ENCODE measurements around the gene ALPI.
"Not testable (repeated sequence)": the region's sequence is repeated elsewhere in the genome, so short reads cannot be mapped to it uniquely, and the experiment has no call there.

ALPI gene

GRCh38 chr2:232420463-232421188, 35.3 kb upstream of the ALPI start:
- no peak for TF ChIP-seq MAX (IDR thresholded peaks at IDR 0.05; ENCODE audit: low read depth, low read length)
- no peak for TF ChIP-seq POLR2A (IDR thresholded peaks at IDR 0.05; ENCODE audit: extremely low read depth, insufficient read length)
- no peak for TF ChIP-seq CTCF (IDR thresholded peaks at IDR 0.05; ENCODE audit: low read depth, low read length)
- no peak for TF ChIP-seq MYC (IDR thresholded peaks at IDR 0.05; ENCODE audit: low read depth, low read length)
- DNase-seq (ENCODE audit: low read depth): no peak
- no peak overlapping the region for H3K4me3 ChIP-seq (ENCODE audit: low read depth, low read length)

GRCh38 chr2:232421189-232421785, 34.7 kb upstream of the ALPI start:
- DNase-seq (ENCODE audit: low read depth): no peak
- TF ChIP-seq POLR2A (IDR thresholded peaks at IDR 0.05; ENCODE audit: extremely low read depth, insufficient read length) (no peak), MAX (IDR thresholded peaks at IDR 0.05; ENCODE audit: low read depth, low read length) (no peak), CTCF (IDR thresholded peaks at IDR 0.05; ENCODE audit: low read depth, low read length) (no peak), MYC (IDR thresholded peaks at IDR 0.05; ENCODE audit: low read depth, low read length) (no peak)
- H3K4me3 ChIP-seq (ENCODE audit: low read depth, low read length): no peak overlapping the region

GRCh38 chr2:232422051-232422450, 33.9 kb upstream of the ALPI start:
- no peak for DNase-seq (ENCODE audit: low read depth)
- no peak overlapping the region for H3K4me3 ChIP-seq (ENCODE audit: low read depth, low read length)
- TF ChIP-seq CTCF (IDR thresholded peaks at IDR 0.05; ENCODE audit: low read depth, low read length) (no peak), MAX (IDR thresholded peaks at IDR 0.05; ENCODE audit: low read depth, low read length) (no peak), POLR2A (IDR thresholded peaks at IDR 0.05; ENCODE audit: extremely low read depth, insufficient read length) (no peak), MYC (IDR thresholded peaks at IDR 0.05; ENCODE audit: low read depth, low read length) (no peak)

- DNase-seq (ENCODE audit: low read depth); H3K4me3 ChIP-seq (ENCODE audit: low read depth, low read length): not testable (repeated sequence)
These were observed 33.0 kb upstream of the ALPI start for GRCh38 chr2:232422996-232423395.

GRCh38 chr2:232423407-232423806, 32.5 kb upstream of the ALPI start:
- not testable (repeated sequence) for DNase-seq (ENCODE audit: low read depth); H3K4me3 ChIP-seq (ENCODE audit: low read depth, low read length)

GRCh38 chr2:232431705-232432590, 24.0 kb upstream of the ALPI start:
- TF ChIP-seq POLR2A (IDR thresholded peaks at IDR 0.05; ENCODE audit: extremely low read depth, insufficient read length) (no peak), MYC (IDR thresholded peaks at IDR 0.05; ENCODE audit: low read depth, low read length) (no peak), MAX (IDR thresholded peaks at IDR 0.05; ENCODE audit: low read depth, low read length) (no peak), CTCF (IDR thresholded peaks at IDR 0.05; ENCODE audit: low read depth, low read length) (no peak)
- H3K4me3 ChIP-seq (ENCODE audit: low read depth, low read length): no peak overlapping the region
- DNase-seq (ENCODE audit: low read depth): no peak

All from NB4 (cell line).